NCI-H526 treated with DMSO at 0.1 percent for 48 hours (cell line): ENCODE measurements around the gene RXRA.

ENCODE experiments used
- DNase-seq: peaks from one replicate; lab custom pipeline; 2025; lab: John Stamatoyannopoulos, UW

RXRA gene

GRCh38 chr9:134433909-134434882 is 107.9 kb downstream of the RXRA start:
- no peak for DNase-seq

- no peak for DNase-seq
Measured at GRCh38 chr9:134434894-134435506, 108.7 kb downstream of the RXRA start.

- DNase-seq = no peak
Measured at GRCh38 chr9:134435550-134436378, 109.5 kb downstream of the RXRA start.

- no peak for DNase-seq
Measured at GRCh38 chr9:134436379-134436762, 110.1 kb downstream of the RXRA start.

DNA sequence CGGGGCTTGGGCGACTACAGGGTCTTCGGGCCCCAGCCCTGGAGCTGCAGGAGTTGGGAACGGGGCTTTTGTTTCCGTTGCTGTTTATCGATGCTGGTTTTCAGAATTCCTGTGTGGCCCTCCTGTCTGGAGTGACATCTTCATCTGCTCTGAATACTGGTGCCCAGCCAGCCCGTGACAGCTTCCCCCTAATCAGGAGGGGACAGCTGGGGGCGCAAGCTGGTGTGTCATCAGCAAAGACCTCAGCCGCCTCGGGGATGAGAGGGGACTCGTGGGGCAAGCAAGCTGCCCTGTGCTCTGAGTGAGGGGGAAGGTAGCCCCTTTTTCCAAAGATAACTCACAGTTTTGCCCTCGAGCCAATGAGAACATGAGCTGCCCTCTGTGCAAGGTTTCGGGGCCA is 110.7 kb downstream of the RXRA start:
- DNase-seq = no peak

- no peak for DNase-seq
Measured at GRCh38 chr9:134437403-134438194, 111.3 kb downstream of the RXRA start.

DNA sequence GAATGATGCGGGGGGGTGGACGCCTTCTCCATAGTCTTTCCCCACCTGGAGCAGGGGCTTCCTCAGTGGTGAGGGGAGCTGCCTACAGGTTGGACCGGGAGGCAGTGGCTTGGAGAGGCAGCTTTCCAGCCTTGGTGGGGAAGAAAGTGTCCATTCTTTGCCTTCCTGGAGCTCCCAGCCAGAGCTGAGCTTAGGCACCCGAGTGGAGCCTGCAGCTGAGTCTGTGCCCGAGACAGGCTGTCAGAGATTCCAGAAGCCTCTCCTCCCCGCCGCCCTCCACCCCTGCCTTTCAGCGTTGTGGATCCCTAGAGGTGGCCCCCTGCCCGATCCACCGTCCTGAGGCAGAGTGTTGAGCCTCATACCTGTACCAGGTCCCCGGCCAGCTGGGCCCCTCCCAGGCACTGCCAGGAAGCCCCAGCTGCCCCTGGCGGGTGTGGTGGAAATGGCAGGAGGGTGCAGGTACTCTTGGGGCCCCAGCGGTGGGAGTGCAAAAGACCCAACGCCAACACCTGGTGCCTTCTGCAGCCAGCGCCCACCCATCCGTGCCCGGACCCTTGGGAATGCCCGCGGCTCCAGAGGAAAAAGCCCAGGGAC is 112.0 kb downstream of the RXRA start:
- no peak for DNase-seq

- no peak for DNase-seq
Measured at GRCh38 chr9:134439368-134439784, 113.1 kb downstream of the RXRA start.

- no peak for DNase-seq
Measured at GRCh38 chr9:134440636-134441226, 114.5 kb downstream of the RXRA start.

DNA sequence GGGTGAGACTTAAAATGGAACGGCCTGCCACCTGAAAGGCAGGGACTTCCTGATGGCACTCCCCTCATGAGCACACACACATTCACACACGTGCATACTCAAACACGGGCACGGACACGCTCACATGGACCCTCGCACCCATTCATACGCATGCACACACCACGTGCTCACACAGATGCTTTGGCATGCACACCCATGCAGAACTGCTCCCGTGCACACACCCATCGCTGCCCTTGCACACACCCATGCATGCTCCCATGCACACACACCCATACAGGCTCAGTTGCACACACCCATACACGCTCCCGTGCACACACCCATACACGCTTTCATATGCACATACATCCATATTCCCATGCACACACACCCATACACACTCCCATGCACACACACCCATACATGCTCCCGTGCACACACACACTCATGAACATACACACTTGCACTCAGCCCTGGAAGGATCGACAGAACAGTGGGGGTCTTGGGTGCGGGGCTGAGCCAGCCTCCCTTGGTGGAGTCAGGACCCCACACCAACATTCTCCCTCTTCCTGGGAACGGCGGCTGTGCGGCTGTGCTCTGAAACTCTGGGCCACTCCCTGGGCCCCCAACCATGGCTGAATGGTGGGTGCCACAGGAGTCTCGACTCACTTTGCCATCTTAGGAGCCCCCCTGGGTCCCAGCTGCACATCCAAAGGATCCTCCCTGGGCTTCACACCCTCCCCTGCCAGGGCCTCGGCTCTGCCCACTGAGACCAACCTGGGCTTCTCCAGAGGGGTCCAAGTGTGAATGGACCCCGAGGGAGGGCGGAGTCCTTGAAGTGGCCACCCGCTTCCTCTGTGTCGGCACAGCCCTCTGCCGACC is 115.2 kb downstream of the RXRA start:
- DNase-seq = no peak

DNA sequence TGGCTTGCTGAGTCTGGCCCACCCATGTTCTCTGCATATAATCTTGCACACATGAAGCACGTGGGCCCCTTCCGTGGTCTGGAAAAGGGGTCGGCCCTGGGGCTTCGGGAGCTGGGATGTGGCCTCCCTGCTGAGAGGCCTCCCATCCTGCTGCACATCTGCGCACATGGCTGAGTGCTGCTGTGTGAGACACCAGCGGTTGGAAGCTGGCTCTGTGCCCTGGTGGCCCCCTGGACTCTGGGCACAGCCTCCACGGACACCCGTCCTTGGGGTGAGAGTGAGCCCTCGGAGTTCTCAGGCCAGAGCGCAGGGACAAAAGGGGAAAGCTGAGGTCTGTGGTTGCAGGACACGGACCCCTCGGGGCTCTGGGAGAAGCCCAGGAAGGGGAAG is 115.8 kb downstream of the RXRA start:
- DNase-seq = no peak

DNA sequence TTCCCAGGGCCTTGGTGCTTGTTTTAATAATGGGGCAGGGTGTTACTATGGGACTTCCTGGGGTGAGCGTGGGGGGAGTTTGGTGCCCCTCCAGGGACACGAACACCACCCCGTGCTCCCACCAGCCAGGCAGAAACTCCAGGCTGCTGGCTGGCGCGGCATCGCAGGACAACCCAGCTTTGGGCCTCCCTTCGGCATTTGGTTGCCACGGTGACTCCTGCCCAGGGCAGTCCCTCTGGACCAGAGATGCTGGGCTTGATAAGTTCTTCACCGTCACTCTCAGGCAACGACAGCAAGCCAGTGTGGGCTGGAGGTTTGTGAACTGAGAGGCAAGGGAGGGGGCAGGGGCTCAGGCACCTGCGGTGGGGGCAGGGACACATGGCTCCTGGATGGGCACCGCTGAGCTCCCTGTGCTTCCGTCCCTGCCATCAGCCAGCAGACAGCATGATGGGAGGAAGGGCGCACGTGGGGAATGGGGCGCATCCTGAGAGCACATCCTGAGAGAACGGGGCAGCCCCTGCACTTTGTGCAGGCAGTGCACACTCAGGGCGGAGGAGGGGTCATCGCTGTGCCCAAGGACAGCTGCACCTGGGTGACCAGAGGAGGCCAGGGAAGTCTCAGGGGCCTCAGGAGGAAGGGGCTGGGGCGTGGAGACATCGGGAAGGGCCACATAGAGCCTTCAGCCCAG is 116.4 kb downstream of the RXRA start:
- no peak for DNase-seq

GRCh38 chr9:134443174-134444037 is 117.2 kb downstream of the RXRA start:
- DNase-seq = peak; percentile 47

- DNase-seq = no peak
Measured at GRCh38 chr9:134444038-134444315, 117.7 kb downstream of the RXRA start.

DNA sequence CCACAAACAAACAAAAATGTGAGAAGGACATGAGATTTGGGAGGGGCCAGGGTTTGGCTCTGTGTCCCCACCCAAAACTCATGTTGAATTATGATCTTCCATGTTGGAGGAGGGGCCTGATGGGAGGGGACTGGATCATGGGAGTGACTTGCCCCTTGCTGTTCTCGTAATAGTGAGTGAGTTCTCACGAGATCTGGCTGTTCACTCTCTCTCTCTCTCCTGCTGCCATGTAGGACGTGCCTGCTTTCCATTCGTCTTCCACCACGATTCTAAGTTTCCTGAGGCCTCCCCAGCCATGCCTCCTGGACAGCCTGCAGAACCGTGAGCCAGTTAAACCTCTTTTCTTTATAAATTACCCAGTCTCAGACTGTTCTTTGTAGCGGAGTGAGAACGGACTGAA is 118.7 kb downstream of the RXRA start:
- DNase-seq = no peak

DNA sequence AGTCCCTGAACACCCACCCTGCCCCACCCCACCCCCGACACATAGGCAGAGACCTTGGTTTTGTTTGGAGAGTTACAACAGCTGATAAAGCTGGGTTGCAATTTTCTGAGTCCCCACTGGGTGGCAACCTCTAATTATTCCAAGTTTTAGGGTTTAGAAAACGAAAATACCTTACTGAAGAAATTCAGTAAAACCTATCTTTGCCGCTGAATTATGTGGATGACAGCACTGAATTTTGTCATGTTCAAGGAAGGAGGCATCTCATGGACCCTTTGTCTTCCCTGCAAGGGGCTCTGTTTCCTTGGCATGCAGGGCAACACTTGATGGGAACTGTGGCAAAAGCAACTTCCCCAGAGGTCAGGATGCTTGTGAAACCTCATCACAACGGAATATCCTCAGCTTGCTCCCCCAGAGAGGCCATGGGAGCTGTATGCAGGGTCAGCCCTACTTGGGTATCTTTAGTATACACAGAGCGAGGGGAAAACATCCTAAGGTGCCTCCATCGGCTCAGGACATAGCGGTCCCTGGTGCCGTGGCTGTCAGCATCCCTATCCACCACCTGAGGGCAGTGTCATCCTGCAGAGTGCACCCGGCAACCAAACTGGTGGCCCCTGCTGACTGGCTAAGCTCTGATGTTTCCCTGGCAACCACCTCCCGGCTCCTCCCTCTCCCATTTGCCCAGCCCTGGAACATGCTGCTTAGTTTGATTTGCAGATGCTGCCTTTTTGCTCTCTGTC is 123.1 kb downstream of the RXRA start:
- DNase-seq = peak; percentile 45

GRCh38 chr9:134451700-134452458 is 125.6 kb downstream of the RXRA start:
- no peak for DNase-seq
